Epithelial cell of umbilical artery (primary cell): ENCODE results near the gene RBFA. TPM values are rescaled to one million over a fixed set of nuclear protein-coding genes. Genes with fewer than 3 reads are reported as not detected.

Experiments used
- total RNA-seq: library from RNA; depleted of rRNA; stranded (reverse); fragments of >200 nt; gene quantifications from 2 replicates; pipeline ENCODE4 v1.2.3, GENCODE V29; 2014

The RBFA gene, protein sequence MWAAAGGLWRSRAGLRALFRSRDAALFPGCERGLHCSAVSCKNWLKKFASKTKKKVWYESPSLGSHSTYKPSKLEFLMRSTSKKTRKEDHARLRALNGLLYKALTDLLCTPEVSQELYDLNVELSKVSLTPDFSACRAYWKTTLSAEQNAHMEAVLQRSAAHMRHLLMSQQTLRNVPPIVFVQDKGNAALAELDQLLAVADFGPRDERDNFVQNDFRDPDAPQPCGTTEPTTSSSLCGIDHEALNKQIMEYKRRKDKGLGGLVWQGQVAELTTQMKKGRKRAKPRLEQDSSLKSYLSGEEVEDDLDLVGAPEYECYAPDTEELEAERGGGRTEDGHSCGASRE
- total RNA-seq = 32.2 and 38.5 TPM in 2 replicates

DNA sequence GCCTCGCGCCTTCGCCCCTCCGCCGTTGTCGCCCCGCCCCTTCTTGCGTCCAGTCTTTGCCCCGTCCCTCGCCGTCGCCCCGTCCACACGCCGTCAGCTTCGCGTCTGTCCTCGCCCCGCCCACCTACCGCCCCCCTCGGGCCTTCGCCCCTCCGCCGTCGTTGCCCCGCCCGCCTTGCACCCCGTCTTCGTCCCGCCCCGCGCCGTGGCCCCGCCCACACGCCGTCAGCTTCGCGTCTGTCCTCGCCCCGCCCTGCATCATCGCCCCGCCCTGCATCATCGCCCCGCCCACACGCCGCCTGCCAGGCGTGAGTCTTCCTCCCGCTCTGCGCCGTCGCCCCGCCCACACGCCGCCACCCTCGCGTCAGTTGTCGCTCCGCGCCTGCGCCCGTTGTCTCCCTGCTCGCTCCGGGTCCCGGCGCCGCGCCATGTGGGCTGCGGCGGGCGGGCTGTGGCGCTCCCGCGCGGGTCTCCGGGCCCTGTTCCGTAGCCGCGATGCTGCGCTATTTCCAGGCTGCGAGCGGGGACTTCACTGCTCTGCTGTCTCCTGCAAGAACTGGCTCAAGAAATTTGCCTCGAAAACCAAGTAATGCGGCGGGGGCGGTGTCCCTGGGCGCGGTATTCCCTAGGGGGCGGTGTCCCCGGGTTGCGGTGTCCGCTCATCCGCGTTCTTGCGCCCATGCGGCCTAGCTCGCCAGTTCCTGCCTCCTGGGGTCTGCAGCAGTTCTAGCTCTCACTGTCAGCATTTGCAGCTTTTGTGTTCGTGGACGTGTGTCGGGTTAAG lies at the start of gene RBFA:
Gene RBFA (plus strand): TSS at position 367 of the 784 bp plus-strand sequence. CDS start 62 bp downstream, at position 429.

DNA sequence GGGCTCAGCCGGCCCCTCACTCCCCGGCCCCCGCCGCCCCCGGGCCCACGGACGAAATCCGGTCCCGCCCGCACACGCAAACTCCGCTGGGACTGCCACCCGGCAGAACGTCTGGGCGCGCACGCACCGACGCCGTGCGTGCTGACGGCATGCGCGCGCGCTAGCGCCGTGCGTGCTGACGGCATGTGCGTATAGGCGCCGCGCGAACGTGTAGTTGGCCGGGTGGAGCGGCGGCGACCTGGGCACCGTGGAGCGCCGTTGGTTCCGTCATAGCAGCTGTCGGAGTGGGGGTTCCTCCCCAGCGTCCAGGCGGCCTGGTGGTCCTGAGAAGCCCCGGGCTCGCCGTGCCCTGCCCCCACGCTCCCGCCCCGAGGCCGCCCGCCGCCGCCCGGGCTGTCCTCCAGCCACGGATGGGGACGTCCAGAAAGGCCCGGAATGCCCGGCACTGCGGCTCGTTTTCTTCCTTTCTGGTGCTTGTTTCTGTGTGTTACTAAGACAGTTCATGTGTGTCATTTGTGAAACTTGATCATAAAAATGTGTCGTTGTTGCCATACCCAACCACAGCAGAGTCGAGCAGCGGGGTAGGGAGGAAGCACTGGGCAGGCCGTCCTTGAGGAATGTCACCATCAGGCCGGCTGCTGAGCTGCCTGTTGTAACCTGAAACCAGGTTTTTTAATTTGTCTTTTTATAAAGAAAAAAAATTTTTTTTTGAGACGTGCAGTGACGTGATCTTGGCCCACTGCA lies 45.6 kb upstream of the RBFA start, which contains the start of gene TXNL4A:
Gene TXNL4A (minus strand): TSS at position 113 of the 744 bp plus-strand sequence. CDS start 171 bp downstream, outside the sequence.

Other genes with a start within 250 kb of the RBFA start
- gene KCNG2, start 236.5 kb upstream of the RBFA start, total RNA-seq = not detected in 2 replicates
- gene SLC66A2, start 82.8 kb upstream of the RBFA start, total RNA-seq = 34.0 and 37.0 TPM in 2 replicates
- gene HSBP1L1, start 69.8 kb upstream of the RBFA start, total RNA-seq = 3.9 and 4.9 TPM in 2 replicates
- gene TXNL4A, start 45.9 kb upstream of the RBFA start, total RNA-seq = 60.0 and 85.1 TPM in 2 replicates
- gene ADNP2, start 74.8 kb downstream of the RBFA start, total RNA-seq = 18.2 and 18.8 TPM in 2 replicates
- gene PARD6G, start 213.1 kb downstream of the RBFA start, total RNA-seq = 0.46 and 0.97 TPM in 2 replicates